Vagina (tissue), 2 donors: Measurements from ENCODE around the gene INPP5A. TPM values are rescaled to one million over a fixed set of nuclear protein-coding genes. Genes with fewer than 3 reads are reported as not detected.

ENCODE experiments used
- DNase-seq, 2 donors: peaks; one replicate each; pipeline ENCODE4 v3.0.0-alpha.2; 2017; ENCODE audit errors: extremely low spot score in 2 of 2
- H3K27ac ChIP-seq: fragments of 200-600 bp; sonication (generic); one replicate; pipeline ENCODE4 v1.5.1; 2019
- H3K27me3 ChIP-seq: fragments of 200-600 bp; sonication (generic); one replicate; pipeline ENCODE4 v1.5.1; 2019
- H3K36me3 ChIP-seq, 2 donors: fragments of 200-600 bp; sonication (generic); one replicate each; pipeline ENCODE4 v1.5.1; 2017 to 2019
- H3K4me1 ChIP-seq: fragments of 200-600 bp; sonication (generic); one replicate; pipeline ENCODE4 v1.5.1; 2019
- H3K4me3 ChIP-seq, 2 donors: fragments of 200-600 bp; sonication (generic); 1 replicate in 1 of 2; 2 replicates in 1 of 2; pipeline ENCODE4 v1.5.1; 2016 to 2019
- H3K9me3 ChIP-seq: fragments of 200-600 bp; sonication (generic); one replicate; pipeline ENCODE4 v1.5.1; 2019
- POLR2A ChIP-seq, 2 donors: fragments of 450-650 bp; IDR thresholded peaks; one replicate each; pipeline ENCODE4 v1.6.1; 2017; ENCODE audit warnings: antibody characterized with exemption in 2 of 2, mild to moderate bottlenecking in 2 of 2, moderate library complexity in 2 of 2
- POLR2AphosphoS5 ChIP-seq, 2 donors: sonication (generic); formaldehyde crosslinking; IDR thresholded peaks; one replicate each; pipeline ENCODE4 v1.9.0; 2017; ENCODE audit warnings: antibody characterized with exemption in 2 of 2, mild to moderate bottlenecking in 2 of 2, low read depth in 1 of 2; ENCODE audit not compliant: insufficient read depth in 1 of 2
- intact Hi-C: fragments of 100-400 bp; cut with DNase I; formaldehyde crosslinking; loops from one replicate; pipeline ENCODE4 v1.15.1; 2023
- total RNA-seq: library from RNA; depleted of rRNA; stranded (reverse); fragments of >200 nt; gene quantifications from one replicate; pipeline ENCODE4 v1.2.3, GENCODE V29; 2016
- TF ChIP-seq, protein P1 (sequence below), 3 experiments: fragments of 450-650 bp in 2 of 3; fragments of 200-600 bp in 1 of 3; sonication (generic) in 1 of 3; IDR thresholded peaks; one replicate each; pipeline ENCODE4 v1.5.1; 2017 to 2019; ENCODE audit warnings: antibody characterized with exemption in 3 of 3, mild to moderate bottlenecking in 2 of 3, moderate library complexity in 2 of 3

Gene INPP5A
- total RNA-seq, 1 donor from 2014 or later: 24.3 TPM

DNA sequence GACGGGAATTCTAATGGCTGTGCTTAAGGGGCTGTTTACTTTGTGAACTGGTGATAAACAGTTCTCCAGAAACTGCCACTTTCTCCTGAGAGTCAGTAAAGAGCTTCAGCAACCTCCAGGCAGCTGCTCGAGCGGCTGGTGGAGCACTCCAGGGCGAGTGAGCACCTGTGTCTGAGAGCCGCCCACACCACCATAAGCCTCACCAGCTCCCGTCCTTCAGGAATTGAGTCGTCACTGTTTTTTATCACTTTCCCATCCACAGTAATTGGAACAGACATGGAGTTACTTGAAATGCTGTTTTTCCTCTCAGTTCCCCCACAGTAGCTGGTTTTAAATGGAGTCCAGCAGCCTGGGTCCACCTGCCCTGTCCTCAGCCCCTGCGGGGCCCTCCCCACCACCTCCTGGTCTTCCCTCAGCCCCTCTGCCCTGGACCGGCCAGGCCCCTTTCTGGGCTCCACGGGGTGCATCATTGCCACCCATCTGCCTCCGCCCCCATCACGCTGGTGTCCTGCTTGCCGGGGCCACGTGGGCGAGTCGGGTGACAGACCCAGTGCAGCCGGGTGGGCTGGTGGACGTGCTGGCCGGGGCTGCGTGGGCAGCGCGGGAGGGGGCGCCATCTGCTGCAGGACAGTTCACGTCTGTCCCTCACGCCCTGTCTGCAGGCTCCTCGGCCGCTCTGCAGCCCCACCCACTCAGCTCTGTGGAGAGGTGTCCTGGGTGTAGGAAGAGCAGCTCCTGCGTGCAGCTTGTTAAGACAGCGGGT, 192.4 kb downstream of the INPP5A start:
- Histone ChIP-seq H3K27ac (no peak overlapping the region), H3K9me3 (no peaks in the 10 kb centered on the region), H3K27me3 (no peaks in the 10 kb centered on the region), H3K36me3 (peaks cover 0 to 10% of the 10 kb centered on the region in 2 donors), H3K4me1 (no peaks in the 10 kb centered on the region), H3K4me3 (no peak overlapping the region)
- no peak for DNase-seq
- TF ChIP-seq POLR2A (IDR thresholded peaks at IDR 0.05) (no peak), POLR2AphosphoS5 (IDR thresholded peaks at IDR 0.05; ENCODE audit: insufficient read depth in 1 of 2, low read depth in 1 of 2) (no peak)
- TF ChIP-seq, protein P1, sequence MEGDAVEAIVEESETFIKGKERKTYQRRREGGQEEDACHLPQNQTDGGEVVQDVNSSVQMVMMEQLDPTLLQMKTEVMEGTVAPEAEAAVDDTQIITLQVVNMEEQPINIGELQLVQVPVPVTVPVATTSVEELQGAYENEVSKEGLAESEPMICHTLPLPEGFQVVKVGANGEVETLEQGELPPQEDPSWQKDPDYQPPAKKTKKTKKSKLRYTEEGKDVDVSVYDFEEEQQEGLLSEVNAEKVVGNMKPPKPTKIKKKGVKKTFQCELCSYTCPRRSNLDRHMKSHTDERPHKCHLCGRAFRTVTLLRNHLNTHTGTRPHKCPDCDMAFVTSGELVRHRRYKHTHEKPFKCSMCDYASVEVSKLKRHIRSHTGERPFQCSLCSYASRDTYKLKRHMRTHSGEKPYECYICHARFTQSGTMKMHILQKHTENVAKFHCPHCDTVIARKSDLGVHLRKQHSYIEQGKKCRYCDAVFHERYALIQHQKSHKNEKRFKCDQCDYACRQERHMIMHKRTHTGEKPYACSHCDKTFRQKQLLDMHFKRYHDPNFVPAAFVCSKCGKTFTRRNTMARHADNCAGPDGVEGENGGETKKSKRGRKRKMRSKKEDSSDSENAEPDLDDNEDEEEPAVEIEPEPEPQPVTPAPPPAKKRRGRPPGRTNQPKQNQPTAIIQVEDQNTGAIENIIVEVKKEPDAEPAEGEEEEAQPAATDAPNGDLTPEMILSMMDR (IDR thresholded peaks at IDR 0.05): no peak
- intact Hi-C loops: no loop called here

DNA sequence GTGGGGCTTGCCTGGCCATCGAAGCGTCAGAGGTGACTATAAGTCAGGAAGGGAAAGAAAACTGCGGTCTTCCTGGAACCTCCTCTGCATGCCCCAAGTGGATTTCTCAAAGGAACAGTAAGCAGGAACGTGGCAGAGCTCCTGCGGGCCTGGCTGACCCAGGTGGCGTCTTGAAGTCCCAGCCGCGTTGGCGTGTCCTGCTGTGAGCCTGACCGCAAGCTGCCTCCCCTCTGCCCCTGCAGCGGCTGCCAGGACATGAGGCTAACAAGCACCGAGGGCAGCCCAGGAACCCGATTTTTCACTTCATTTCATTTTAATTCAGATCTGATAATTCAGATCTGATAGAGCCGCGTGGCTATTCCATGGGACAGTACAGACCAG, 193.0 kb downstream of the INPP5A start:
- no peaks in the 10 kb centered on the region for H3K27me3 ChIP-seq
- H3K4me1 ChIP-seq: no peaks in the 10 kb centered on the region
- DNase-seq: no peak
- H3K36me3 ChIP-seq: peaks cover 0 to 10% of the 10 kb centered on the region in 2 donors
- intact Hi-C loops: no loop called here
- H3K27ac ChIP-seq: no peak overlapping the region
- H3K9me3 ChIP-seq: no peaks in the 10 kb centered on the region
- no peak for TF ChIP-seq POLR2AphosphoS5 (IDR thresholded peaks at IDR 0.05; ENCODE audit: insufficient read depth in 1 of 2, low read depth in 1 of 2)
- no peak for TF ChIP-seq POLR2A (IDR thresholded peaks at IDR 0.05)
- TF ChIP-seq, protein P1 (IDR thresholded peaks at IDR 0.05): no peak
- no peak overlapping the region for H3K4me3 ChIP-seq

DNA sequence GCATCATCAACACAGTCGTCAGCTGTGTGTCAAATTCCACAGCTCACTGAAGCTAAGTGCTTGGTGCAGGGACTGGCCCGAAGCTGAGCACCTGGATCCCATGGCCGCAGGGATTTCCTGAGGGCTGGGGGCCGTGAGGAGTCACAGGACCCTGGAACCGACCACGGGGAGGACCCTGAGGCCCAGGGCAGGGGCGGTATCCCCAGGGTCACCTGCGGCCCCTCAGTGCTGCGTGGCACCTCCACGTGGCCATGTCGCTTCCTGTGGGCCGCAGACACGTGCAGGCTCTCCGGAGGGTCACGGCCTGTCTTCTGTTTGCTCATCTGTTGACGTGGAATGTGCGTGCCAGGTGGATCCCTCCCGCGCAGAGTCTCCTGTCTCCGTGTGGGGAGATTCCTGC, 194.9 kb downstream of the INPP5A start:
- TF ChIP-seq, protein P1 (IDR thresholded peaks at IDR 0.05): no peak
- TF ChIP-seq POLR2AphosphoS5 (IDR thresholded peaks at IDR 0.05; ENCODE audit: insufficient read depth in 1 of 2, low read depth in 1 of 2) (no peak), POLR2A (IDR thresholded peaks at IDR 0.05) (no peak)
- Histone ChIP-seq H3K9me3 (no peaks in the 10 kb centered on the region), H3K27me3 (no peaks in the 10 kb centered on the region), H3K36me3 (peaks cover 0 to 3% of the 10 kb centered on the region in 2 donors), H3K4me1 (no peaks in the 10 kb centered on the region), H3K4me3 (no peak overlapping the region), H3K27ac (no peak overlapping the region)
- no peak for DNase-seq
- intact Hi-C loops: no loop called here

DNA sequence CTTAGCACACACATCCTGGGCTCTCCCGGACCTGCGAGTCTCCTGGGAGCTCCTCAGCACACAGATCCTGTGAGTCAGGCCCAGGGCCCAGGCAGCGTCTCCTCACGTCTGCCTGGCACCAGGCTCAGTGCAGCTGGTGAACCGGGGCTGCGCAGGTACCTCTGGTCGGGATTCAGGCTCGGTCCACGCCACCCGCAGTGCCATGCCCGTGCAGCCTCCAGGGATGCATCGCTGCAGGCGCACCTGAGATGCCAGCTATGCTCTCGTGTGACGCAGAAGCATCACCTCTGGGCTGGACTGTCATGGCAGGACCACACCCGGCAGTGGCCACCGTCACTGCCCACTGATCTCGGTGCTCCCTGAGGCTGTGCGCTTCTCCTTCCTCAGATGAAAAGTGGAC, 196.3 kb downstream of the INPP5A start:
- Histone ChIP-seq H3K27me3 (no peaks in the 10 kb centered on the region), H3K27ac (no peak overlapping the region), H3K9me3 (no peaks in the 10 kb centered on the region), H3K4me3 (no peak overlapping the region), H3K36me3 (no peaks in the 10 kb centered on the region), H3K4me1 (no peaks in the 10 kb centered on the region)
- no peak for DNase-seq
- intact Hi-C loops: no loop called here
- TF ChIP-seq POLR2A (IDR thresholded peaks at IDR 0.05) (no peak), POLR2AphosphoS5 (IDR thresholded peaks at IDR 0.05; ENCODE audit: insufficient read depth in 1 of 2, low read depth in 1 of 2) (no peak)
- TF ChIP-seq, protein P1 (IDR thresholded peaks at IDR 0.05): no peak

DNA sequence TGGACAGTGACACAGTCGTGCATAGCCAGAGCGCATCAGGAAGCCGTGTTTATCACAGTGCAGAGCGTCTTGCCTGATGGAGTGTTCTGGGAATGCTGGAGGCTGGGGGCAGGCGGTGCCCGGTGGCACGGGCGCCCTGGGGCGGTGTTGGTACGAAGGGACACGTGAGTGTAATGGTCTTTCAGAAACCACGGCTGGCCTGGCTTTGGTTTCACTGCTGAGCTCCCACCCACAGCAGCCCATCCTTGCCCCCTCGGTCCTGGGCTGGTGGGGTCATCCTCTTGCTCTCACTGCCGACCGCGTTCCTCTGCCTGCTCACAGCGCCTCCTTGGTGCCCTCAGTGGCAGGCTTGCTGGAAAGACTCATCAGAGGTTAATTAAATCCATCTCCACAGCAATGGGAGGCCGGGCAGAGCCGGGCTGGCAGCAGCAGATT, 197.8 kb downstream of the INPP5A start:
- no peaks in the 10 kb centered on the region for H3K9me3 ChIP-seq
- no peaks in the 10 kb centered on the region for H3K36me3 ChIP-seq
- DNase-seq: no peak
- H3K4me3 ChIP-seq: no peak overlapping the region
- no peaks in the 10 kb centered on the region for H3K4me1 ChIP-seq
- H3K27ac ChIP-seq: no peak overlapping the region
- no peak for TF ChIP-seq POLR2A (IDR thresholded peaks at IDR 0.05)
- no peak for TF ChIP-seq POLR2AphosphoS5 (IDR thresholded peaks at IDR 0.05; ENCODE audit: insufficient read depth in 1 of 2, low read depth in 1 of 2)
- TF ChIP-seq, protein P1 (IDR thresholded peaks at IDR 0.05): no peak
- intact Hi-C loops: no loop called here
- H3K27me3 ChIP-seq: no peaks in the 10 kb centered on the region
